ENCODE measurements around the gene PRKD1.

PRKD1 gene

DNA sequence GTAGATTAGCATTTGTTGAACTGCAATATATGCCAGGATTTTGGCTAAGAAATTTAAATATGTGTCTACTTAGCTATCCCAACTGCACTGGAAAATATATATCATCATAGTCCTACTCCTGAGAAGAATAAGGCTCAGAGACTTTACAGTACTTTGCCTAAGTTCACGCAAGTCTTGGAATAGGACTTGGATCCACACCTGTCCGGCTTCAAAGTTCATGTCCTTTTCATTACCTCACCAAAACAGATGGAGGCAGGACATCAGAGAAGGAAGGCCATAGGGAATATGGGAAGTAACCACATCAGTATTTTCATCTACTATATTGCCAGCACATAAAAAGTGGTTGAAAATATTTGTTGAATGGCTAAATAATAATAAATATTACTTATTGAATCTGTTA is 358.5 kb downstream of the PRKD1 start:
- H3K4me3 ChIP-seq (replicated peaks; ENCODE audit: low read depth, low read length) = no peak overlapping the region
- DNase-seq (ENCODE audit: low read depth) = no peak
- TF ChIP-seq, protein P1, sequence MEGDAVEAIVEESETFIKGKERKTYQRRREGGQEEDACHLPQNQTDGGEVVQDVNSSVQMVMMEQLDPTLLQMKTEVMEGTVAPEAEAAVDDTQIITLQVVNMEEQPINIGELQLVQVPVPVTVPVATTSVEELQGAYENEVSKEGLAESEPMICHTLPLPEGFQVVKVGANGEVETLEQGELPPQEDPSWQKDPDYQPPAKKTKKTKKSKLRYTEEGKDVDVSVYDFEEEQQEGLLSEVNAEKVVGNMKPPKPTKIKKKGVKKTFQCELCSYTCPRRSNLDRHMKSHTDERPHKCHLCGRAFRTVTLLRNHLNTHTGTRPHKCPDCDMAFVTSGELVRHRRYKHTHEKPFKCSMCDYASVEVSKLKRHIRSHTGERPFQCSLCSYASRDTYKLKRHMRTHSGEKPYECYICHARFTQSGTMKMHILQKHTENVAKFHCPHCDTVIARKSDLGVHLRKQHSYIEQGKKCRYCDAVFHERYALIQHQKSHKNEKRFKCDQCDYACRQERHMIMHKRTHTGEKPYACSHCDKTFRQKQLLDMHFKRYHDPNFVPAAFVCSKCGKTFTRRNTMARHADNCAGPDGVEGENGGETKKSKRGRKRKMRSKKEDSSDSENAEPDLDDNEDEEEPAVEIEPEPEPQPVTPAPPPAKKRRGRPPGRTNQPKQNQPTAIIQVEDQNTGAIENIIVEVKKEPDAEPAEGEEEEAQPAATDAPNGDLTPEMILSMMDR (IDR thresholded peaks at IDR 0.05; ENCODE audit: low read length, missing control alignments) = no peak

DNA sequence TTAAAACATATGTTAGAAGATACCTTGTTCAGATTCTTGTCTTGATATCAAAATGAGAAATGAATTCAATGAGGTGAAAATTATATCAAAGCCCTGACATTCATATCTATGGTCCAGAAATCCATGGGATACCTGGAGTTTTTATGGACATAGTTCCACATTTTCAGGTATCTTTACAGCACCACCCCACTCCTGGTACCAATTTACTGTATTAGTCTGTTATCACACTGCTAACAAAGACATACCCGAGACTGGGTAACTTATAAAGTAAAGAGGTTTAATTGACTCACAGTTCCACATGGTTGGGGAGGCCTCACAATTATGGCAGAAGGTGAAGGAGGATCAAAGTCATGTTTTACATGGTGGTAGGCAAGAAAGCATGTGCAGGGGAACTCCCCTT is 361.5 kb downstream of the PRKD1 start:
- no peak for DNase-seq (ENCODE audit: low read depth)
- TF ChIP-seq, protein P1 (IDR thresholded peaks at IDR 0.05; ENCODE audit: low read length, missing control alignments) = no peak
- no peak overlapping the region for H3K4me3 ChIP-seq (replicated peaks; ENCODE audit: low read depth, low read length)

DNA sequence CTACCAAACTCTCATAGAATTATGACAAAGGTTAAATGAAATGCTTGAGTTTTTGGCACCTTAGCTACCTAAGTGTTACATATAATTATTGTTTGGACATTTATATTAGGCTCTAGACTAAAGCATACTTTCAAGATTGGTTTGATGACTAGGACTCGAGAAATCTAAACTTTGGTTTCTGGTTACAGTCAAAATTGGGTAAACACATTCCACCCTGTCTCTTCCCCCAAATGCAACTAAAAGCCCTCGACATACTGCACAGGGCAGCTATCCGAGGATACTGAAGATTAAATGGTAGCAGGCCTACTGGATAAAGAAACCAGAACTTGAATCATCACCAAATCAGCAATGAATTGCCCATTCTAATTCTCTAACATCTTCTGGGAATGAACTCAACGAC is 369.1 kb downstream of the PRKD1 start:
- TF ChIP-seq, protein P1 (IDR thresholded peaks at IDR 0.05; ENCODE audit: low read length, missing control alignments) = no peak
- H3K4me3 ChIP-seq (replicated peaks; ENCODE audit: low read depth, low read length) = no peak overlapping the region
- peak; percentile 9 for DNase-seq (ENCODE audit: low read depth)

DNA sequence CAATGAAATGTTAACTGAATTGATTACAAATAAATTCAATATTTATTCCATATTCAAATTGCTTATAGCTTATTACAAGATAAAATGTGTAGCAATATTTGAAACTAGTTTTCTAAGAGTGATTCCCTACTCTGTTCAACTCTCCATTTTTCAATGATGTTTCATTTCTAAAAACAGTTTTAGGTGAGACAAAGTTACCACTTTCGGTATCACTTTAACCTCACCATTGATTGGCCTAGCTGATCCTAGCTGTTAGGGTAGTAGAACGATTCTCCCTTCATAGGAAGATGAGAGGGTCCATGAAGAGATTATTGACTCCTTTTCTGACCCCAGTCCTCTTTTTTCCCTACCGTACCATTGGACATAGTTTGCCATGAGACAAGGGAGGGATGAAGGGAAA is 373.3 kb downstream of the PRKD1 start:
- TF ChIP-seq, protein P1 (IDR thresholded peaks at IDR 0.05; ENCODE audit: low read length, missing control alignments) = no peak
- DNase-seq (ENCODE audit: low read depth) = no peak
- H3K4me3 ChIP-seq (replicated peaks; ENCODE audit: low read depth, low read length) = no peak overlapping the region

DNA sequence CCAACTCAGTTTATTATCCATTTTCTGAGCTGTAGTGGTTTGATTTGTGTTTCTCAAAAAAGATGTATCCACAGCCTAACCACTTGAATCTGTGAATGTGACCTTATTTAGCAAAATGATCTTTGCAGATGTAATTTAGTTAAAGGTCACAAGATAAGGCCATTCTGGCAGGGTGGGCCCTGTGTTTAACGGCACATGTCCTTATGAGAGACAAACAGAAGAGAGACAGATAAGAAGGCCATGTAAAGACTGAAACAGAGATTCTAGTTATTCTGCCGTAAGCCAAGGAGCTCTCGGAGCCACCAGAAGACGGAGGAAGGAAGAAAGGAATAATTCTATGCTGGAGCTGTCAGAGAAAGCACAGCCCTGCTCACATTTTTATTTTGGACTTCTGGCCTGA is 374.2 kb downstream of the PRKD1 start:
- TF ChIP-seq, protein P1 (IDR thresholded peaks at IDR 0.05; ENCODE audit: low read length, missing control alignments) = no peak
- H3K4me3 ChIP-seq (replicated peaks; ENCODE audit: low read depth, low read length) = no peak overlapping the region
- DNase-seq (ENCODE audit: low read depth) = no peak

DNA sequence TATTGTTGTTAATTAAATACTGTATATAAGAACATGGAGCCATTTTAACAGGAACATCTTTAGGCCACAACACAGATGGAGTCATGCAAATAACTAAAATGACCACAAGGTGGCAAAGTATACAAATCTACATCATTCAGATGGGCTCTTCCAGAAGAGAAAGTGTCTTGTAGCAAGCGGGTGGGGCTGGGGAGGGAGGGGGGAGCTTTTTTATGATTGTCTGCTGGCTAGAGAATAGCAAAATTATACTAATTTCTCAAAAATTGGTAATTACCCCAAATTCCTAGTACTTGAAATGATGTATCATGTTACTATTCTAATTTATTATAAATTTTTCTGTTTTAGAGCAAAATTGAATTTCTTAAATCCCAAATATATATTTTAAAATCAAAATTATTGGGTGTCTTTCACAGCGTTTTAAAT is 378.7 kb downstream of the PRKD1 start:
- no peak overlapping the region for H3K4me3 ChIP-seq (replicated peaks; ENCODE audit: low read depth, low read length)
- TF ChIP-seq, protein P1 (IDR thresholded peaks at IDR 0.05; ENCODE audit: low read length, missing control alignments) = peak; percentile 63
- DNase-seq (ENCODE audit: low read depth) = peak; percentile 84

DNA sequence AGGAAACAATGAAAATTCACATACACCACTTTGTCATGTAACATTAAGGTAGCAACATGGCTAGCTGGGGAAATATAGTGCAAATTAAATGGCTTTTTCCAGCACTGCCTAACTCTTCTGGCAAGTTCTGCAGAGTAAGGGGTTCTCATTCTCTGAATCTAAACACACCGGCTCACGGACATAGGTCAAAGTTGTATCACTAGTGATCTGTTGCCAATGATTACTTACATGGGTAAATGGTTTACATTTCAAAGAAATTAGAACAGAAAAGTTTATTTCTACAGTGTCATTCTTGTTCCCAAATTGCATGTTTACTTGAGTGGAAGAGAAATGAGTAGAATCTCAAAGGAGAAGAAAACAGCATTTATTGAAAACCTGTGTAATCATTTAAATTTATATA is 381.9 kb downstream of the PRKD1 start:
- TF ChIP-seq, protein P1 (IDR thresholded peaks at IDR 0.05; ENCODE audit: low read length, missing control alignments) = no peak
- DNase-seq (ENCODE audit: low read depth) = no peak
- no peak overlapping the region for H3K4me3 ChIP-seq (replicated peaks; ENCODE audit: low read depth, low read length)

All from fibroblast of pulmonary artery (primary cell).